GM19238 (cell line): ENCODE measurements around the gene TUBB1.
A peak's percentile ranks its signal among the peaks of the same experiment; 100 is the strongest.

ENCODE experiments used
- DNase-seq: peaks from one replicate; pipeline ENCODE4 v3.0.0; 2011; ENCODE audit warnings: low spot score; ENCODE audit not compliant: insufficient read length

The TUBB1 gene

GRCh38 chr20:59042151-59042795, 23.0 kb downstream of the TUBB1 start, which contains the start of gene PRELID3B:
Gene PRELID3B, minus strand, starts transcription at chr20:59042786. Its CDS starts 56 bp downstream, at chr20:59042730.
- peak; percentile 23 for DNase-seq

DNA sequence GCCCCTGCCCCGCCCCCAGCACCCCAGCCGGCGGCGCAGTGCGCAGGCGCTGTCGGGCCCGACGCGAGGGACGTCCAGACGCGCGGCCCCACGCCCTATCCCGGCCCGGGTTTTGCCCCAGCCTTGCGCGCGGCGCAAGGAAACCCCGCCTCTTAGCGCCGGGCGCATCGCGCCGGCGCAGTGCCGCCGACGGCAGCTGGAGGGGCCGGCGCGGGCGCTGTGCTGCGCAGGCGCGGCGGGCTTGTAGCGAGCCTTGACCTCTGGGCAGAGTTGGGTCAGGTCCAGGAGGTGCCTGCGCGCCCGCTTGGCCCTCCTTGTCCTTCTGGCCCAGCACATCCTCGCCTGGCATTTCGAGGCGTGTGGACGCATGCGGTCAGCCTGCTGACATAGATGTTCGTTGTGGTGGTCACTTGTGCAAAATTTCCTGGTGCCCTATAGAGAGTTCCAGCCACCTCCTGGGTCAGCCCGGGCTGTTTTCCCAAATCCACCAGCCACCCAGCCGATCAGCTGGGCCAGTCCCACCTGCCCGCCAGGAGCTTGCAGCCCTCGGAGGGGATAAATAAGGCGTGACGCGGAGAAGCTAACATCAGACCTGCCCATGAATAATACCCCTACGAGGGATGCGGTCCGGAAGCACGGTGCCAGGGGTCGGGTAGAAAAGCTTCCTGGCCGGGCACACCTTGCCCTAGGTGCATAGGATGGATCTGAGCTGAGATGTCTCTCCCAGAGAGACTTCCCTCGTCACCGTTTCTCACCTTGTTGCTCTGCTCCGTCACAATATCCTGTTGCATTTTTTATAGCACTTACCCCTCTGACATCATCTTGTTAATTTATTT, 23.8 kb downstream of the TUBB1 start:
- peak; percentile 96 for DNase-seq

GRCh38 chr20:59043698-59044097, 24.5 kb downstream of the TUBB1 start:
- DNase-seq = no peak

GRCh38 chr20:59044295-59044694, 25.1 kb downstream of the TUBB1 start:
- no peak for DNase-seq

DNA sequence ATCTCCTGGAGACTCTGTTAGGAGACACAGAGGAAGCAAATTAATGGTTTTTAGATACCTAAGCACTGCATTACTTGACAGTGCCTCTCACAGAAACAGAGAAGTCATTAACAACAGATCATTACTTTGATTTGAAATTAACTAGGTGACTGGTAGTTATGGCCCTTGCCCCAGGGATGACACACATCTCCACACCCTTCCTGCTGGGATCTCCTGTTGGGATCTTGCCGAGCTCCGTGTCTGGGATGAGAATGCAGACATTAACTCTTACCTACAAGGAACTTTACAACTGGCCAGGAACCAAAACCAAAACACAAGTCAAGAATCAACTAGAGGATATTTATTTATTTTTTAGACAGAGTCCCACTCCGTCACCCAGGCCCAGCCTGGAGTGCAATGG, 25.6 kb downstream of the TUBB1 start:
- no peak for DNase-seq

DNA sequence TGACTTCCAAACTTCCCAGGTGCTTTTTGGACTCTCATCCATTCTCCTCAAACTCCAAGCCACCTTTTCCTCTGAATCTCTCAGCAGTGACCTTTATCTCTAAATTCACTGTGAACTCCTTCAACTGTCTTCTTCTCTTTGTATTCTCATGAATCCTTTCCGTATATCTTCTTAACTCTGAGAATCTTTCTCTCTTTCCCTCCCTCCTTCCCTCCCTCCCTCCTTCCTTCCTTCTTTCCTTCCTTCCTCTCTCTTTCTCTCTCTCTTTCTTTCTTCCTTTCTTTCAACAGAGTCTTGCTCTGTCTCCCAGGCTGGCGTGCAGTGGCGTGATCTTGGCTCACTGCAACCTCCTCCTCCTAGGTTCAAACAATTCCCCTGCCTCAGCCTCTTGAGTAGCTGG, 27.6 kb downstream of the TUBB1 start:
- DNase-seq = no peak

- DNase-seq = no peak
Observed at GRCh38 chr20:59047938-59048680, 28.9 kb downstream of the TUBB1 start.

DNA sequence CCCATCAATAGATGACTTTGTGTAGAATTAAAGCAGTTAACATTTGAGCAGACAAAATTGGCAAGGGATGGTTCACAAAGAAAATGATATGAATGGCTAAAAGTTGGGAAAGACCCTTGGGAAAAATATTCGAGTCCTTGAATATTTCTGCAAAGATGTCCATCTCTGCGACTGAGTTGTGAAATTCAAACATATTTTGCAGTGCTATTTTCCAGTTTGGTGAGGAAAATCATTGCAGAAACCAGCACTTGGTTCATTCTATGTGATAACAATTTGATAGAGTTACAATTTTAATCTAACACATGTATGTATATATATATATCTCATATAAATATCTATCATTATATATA, 29.4 kb downstream of the TUBB1 start:
- no peak for DNase-seq

DNA sequence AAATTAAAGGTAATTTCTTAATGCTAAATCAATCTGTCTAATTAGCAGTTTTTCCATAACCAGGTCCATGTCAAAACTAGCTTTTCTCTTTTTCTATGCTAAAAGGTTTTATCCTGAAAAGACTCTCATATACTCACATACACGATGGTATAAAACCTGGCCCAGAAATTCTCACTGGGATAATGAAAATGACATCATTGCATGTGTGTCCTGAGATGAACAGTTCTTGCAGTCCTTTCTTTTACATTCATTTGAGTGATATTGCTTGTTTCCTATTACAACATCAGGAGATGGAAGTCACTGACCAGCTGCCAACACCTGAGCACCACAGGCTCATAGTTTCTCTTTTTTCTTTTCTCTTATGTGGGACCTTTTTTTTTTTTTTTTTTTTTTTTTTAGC, 31.2 kb downstream of the TUBB1 start:
- no peak for DNase-seq

GRCh38 chr20:59051666-59052185, 32.5 kb downstream of the TUBB1 start:
- DNase-seq = no peak

- DNase-seq = no peak
Observed at GRCh38 chr20:59055302-59055701, 36.1 kb downstream of the TUBB1 start.

GRCh38 chr20:59062081-59062480, 42.9 kb downstream of the TUBB1 start:
- no peak for DNase-seq

GRCh38 chr20:59063358-59064213, 44.4 kb downstream of the TUBB1 start:
- DNase-seq = no peak

DNA sequence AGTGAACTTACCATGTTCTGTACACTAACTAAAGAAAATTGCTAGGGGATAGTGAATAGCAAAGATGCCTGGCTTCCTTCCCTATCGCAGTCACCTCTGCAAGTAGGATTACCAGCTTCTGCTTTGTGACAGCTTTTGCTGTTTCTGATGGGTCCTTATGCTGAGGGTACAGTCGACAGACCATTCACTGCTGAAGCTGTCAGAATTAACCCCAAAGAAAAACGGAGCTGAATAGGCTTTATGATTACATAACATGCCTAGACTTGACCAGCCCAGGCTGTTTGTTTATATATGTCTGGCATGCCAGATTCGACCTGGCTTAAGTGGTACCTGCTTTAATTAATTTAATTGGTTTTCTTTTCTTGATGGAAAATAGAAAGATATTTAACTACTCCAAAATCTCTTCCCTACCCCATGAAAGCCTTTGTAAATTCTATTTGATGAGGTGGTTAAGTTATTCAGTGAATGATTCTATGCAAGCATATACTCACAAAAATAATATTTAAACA, 45.0 kb downstream of the TUBB1 start:
- no peak for DNase-seq

DNA sequence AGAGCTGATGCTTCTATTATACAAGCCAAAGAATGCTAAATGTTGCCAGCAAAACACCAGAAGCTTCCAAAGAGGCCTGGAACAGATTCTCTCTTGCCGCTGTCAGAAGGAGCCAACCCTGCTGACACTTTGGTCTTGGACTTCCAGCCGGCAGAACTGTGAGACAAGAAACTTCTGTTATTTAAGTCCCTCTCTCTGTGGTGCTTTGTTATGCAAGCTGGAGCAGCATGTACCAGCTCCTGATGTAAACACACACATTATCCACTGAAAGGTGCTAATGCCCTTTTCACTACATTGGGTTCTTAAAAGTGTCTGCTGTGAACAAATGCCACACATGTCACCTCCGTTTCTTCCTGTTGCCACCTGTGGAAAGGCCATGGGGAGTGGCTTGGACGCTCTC, 49.3 kb downstream of the TUBB1 start:
- DNase-seq = no peak

DNA sequence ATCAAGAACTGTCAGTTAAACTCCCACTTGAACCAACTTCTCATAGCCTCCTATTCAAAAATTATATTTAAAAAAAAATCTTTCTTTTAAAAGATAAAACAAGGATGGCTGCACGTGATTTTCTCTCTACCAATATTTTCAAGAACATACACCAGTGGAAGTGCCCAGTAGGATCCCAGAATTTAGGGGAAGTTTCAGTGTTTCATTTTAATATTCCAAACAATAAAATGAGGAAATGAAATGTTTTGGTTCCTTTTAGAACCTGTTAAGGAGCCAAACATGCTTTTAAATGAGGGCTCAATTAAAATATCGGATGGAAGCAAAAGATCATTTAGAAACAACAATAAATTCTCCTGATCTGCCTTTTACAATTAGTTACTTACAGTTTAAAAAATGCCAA, 49.8 kb downstream of the TUBB1 start:
- DNase-seq = no peak

- no peak for DNase-seq
Observed at GRCh38 chr20:59071216-59071615, 52.0 kb downstream of the TUBB1 start.

GRCh38 chr20:59073582-59073981, 54.4 kb downstream of the TUBB1 start:
- no peak for DNase-seq

- no peak for DNase-seq
Observed at GRCh38 chr20:59074456-59074855, 55.2 kb downstream of the TUBB1 start.

- DNase-seq = no peak
Observed at GRCh38 chr20:59075934-59076508, 56.8 kb downstream of the TUBB1 start.
